NCI-H2171 treated with DMSO at 0.1 percent for 48 hours (cell line): Measurements from ENCODE around the gene TADA3.
A peak's percentile ranks its signal among the peaks of the same experiment; 100 is the strongest.
"Not testable (repeated sequence)": the region's sequence is repeated elsewhere in the genome, so short reads cannot be mapped to it uniquely, and the experiment has no call there.

Source experiments
- DNase-seq: peaks from one replicate; lab custom pipeline; 2025; lab: John Stamatoyannopoulos, UW

Gene TADA3

GRCh38 chr3:9783954-9784353 is 8.3 kb downstream of the TADA3 start:
- no peak for DNase-seq

GRCh38 chr3:9782770-9783169 is 9.5 kb downstream of the TADA3 start:
- peak; percentile 39 for DNase-seq

GRCh38 chr3:9781978-9782603 is 10.2 kb downstream of the TADA3 start:
- DNase-seq, result peak; percentile 85

GRCh38 chr3:9781551-9781950 is 10.7 kb downstream of the TADA3 start:
- DNase-seq, result no peak

- no peak for DNase-seq
Observed at GRCh38 chr3:9780910-9781309, 11.4 kb downstream of the TADA3 start.

- DNase-seq, result no peak
Observed at GRCh38 chr3:9780458-9780812, 11.8 kb downstream of the TADA3 start.

GRCh38 chr3:9779721-9780457 is 12.4 kb downstream of the TADA3 start:
- DNase-seq, result no peak

- no peak for DNase-seq
Observed at GRCh38 chr3:9779075-9779593, 13.1 kb downstream of the TADA3 start.

- no peak for DNase-seq
Observed at GRCh38 chr3:9778143-9779074, 13.9 kb downstream of the TADA3 start.

- DNase-seq, result no peak
Observed at GRCh38 chr3:9777694-9778021, 14.6 kb downstream of the TADA3 start.

- DNase-seq, result no peak
Observed at GRCh38 chr3:9776896-9777693, 15.2 kb downstream of the TADA3 start.

- not testable (repeated sequence) for DNase-seq
Observed at GRCh38 chr3:9771007-9771406, 21.3 kb downstream of the TADA3 start.

- no peak for DNase-seq
Observed at GRCh38 chr3:9770276-9770812, 21.9 kb downstream of the TADA3 start.

GRCh38 chr3:9769426-9770275 is 22.6 kb downstream of the TADA3 start, which contains the start of gene CAMK1:
TSS of gene CAMK1 (minus strand) at chr3:9769947. CDS start at chr3:9767749, 2,198 bp downstream.
- DNase-seq, result peak; percentile 40

- no peak for DNase-seq
Observed at GRCh38 chr3:9769012-9769411, 23.3 kb downstream of the TADA3 start.

GRCh38 chr3:9768141-9768775 is 24.0 kb downstream of the TADA3 start:
- no peak for DNase-seq

GRCh38 chr3:9767418-9767817 is 24.9 kb downstream of the TADA3 start:
- DNase-seq, result no peak

GRCh38 chr3:9765865-9766264 is 26.4 kb downstream of the TADA3 start:
- no peak for DNase-seq

- DNase-seq, result no peak
Observed at GRCh38 chr3:9762871-9763270, 29.4 kb downstream of the TADA3 start.

GRCh38 chr3:9761919-9762318 is 30.4 kb downstream of the TADA3 start:
- no peak for DNase-seq
